Tibial artery (tissue), 4 donors: ENCODE results near the gene MALRD1.

Experiments
- DNase-seq, 2 donors: peaks; one replicate each; pipeline ENCODE4 v3.0.0-alpha.2; 2019
- H3K27ac ChIP-seq, 2 donors: fragments of 200-600 bp; sonication (generic) in 1 of 2; 1 replicate in 1 of 2; 2 replicates in 1 of 2; pipeline ENCODE4 v1.5.1; 2018 to 2019; ENCODE audit warnings: mild to moderate bottlenecking in 1 of 2
- H3K27me3 ChIP-seq, 2 donors: fragments of 200-600 bp; sonication (generic) in 1 of 2; one replicate each; pipeline versions ENCODE4 v1.5.1 to v1.6.0; 2016 to 2019
- H3K36me3 ChIP-seq, 3 donors: fragments of 200-600 bp; sonication (generic) in 2 of 3; one replicate each; pipeline ENCODE4 v1.5.1; 2016 to 2019; ENCODE audit warnings: mild to moderate bottlenecking in 2 of 3
- H3K4me1 ChIP-seq, 4 donors: fragments of 200-600 bp; sonication (generic) in 2 of 4; 1 replicate in 3 of 4; 2 replicates in 1 of 4; pipeline ENCODE4 v1.5.1; 2016 to 2019
- H3K4me3 ChIP-seq, 2 donors: fragments of 200-600 bp; sonication (generic) in 1 of 2; 1 replicate in 1 of 2; 2 replicates in 1 of 2; pipeline ENCODE4 v1.5.1; 2018 to 2019; ENCODE audit warnings: mild to moderate bottlenecking in 2 of 2
- H3K9me3 ChIP-seq, 3 donors: fragments of 200-600 bp; sonication (generic) in 1 of 3; one replicate each; pipeline ENCODE4 v1.5.1; 2016 to 2019
- CTCF ChIP-seq, 2 experiments: fragments of 200-600 bp in 1 of 2; fragments of 450-650 bp in 1 of 2; IDR thresholded peaks; one replicate each; pipeline ENCODE4 v1.5.1; 2017 to 2019; ENCODE audit warnings: antibody characterized with exemption in 2 of 2, mild to moderate bottlenecking in 1 of 2, moderate library complexity in 1 of 2
- intact Hi-C: fragments of 100-400 bp; cut with DNase I; formaldehyde crosslinking; loops from one replicate; pipeline ENCODE4 v1.15.0; 2023; ENCODE audit warnings: low total_unique reads

Gene MALRD1

GRCh38 chr10:19576576-19576975 lies 528.0 kb downstream of the MALRD1 start:
- H3K4me3 ChIP-seq = no peak overlapping the region
- H3K36me3 ChIP-seq = no peaks in the 10 kb centered on the region
- H3K9me3 ChIP-seq = no peaks in the 10 kb centered on the region
- H3K4me1 ChIP-seq = peaks cover 0 to 28% (median 4%) of the 10 kb centered on the region in 4 donors
- intact Hi-C loops = no loop called here
- no peak for TF ChIP-seq CTCF (IDR thresholded peaks at IDR 0.05)
- DNase-seq = no peak
- H3K27me3 ChIP-seq = no peaks in the 10 kb centered on the region
- H3K27ac ChIP-seq = no peak overlapping the region

- intact Hi-C loops = no loop called here
- Histone ChIP-seq H3K27me3 (no peaks in the 10 kb centered on the region), H3K27ac (peak overlapping the region; percentile 2 to 50), H3K9me3 (no peaks in the 10 kb centered on the region), H3K36me3 (no peaks in the 10 kb centered on the region), H3K4me3 (no peak overlapping the region), H3K4me1 (peaks cover 0 to 20% (median 4%) of the 10 kb centered on the region in 4 donors)
- DNase-seq = no peak
- TF ChIP-seq CTCF (IDR thresholded peaks at IDR 0.05) = no peak
Measured at GRCh38 chr10:19577381-19577780, 528.8 kb downstream of the MALRD1 start.

DNA sequence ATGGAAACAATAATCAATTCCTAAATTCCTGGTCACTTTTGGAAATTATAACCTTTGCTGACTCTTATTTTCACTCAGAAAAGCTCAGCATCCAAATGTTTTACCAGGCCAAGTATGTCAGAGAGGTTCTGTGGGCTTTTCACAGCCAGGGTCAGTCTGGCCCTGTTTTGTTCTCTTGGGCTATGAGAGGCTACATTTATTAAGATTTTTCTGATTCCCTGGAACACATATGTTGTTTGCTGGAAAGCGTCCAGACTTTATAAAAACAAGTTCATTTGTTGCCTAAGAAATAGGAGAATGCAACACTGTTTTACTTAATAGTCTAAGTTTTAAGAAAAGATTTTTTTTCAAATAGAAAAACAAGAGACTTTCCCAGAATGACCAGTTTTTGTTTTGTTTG lies 529.2 kb downstream of the MALRD1 start:
- H3K4me3 ChIP-seq = no peak overlapping the region

GRCh38 chr10:19578571-19578970 lies 530.0 kb downstream of the MALRD1 start:
- intact Hi-C loops = no loop called here

More for the DNA sequence above, 529.2 kb downstream of the MALRD1 start:
- Histone ChIP-seq H3K27me3 (no peaks in the 10 kb centered on the region), H3K36me3 (no peaks in the 10 kb centered on the region), H3K4me1 (peaks cover 0 to 17% (median 4%) of the 10 kb centered on the region in 4 donors), H3K27ac (peak overlapping the region; percentile 2 to 50), H3K9me3 (no peaks in the 10 kb centered on the region)
- intact Hi-C loops = no loop called here
- TF ChIP-seq CTCF (IDR thresholded peaks at IDR 0.05) = no peak
- no peak for DNase-seq

DNA sequence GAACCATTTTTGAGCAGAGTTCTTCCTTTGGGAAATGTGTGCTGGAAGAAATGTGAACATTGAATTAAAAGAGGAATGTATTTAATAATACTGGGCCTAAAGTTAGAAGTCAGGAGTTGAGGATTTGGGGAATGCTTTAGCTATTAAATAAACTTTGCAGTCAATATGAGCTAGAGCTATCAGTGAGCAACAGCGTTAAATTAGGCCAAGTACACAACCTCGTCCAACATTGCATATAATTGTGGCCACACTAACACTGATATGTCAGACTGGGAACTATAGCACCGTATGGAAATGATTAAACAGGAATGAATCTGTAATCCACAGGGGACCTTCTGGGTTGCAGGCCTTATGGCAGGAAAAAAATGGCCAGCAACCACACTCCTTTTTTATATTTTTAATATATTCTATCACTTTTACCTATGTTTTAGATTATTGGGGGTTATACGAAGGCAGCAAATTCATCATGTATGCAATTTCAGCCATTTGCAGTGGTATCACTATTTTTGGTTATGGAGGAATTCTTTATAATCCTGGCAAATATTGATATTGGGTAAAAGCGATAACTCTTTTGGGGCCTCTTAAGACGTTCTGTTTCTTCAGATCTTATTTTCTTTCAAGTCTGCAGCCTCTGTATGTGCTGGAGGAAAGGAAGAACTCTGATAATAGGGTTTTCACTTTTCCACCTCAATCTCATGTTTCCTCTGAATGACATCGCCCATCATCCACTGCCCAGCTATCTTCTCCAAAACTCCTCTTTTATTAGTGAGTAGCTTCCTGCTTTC lies 531.4 kb downstream of the MALRD1 start:
- no peak overlapping the region for H3K4me3 ChIP-seq
- no peaks in the 10 kb centered on the region for H3K27me3 ChIP-seq
- no peak for TF ChIP-seq CTCF (IDR thresholded peaks at IDR 0.05)
- no peaks in the 10 kb centered on the region for H3K9me3 ChIP-seq
- H3K4me1 ChIP-seq = peaks cover 0 to 17% (median 4%) of the 10 kb centered on the region in 4 donors
- DNase-seq = no peak
- no peak overlapping the region for H3K27ac ChIP-seq
- H3K36me3 ChIP-seq = no peaks in the 10 kb centered on the region
- intact Hi-C loops = no loop called here

More at GRCh38 chr10:19578571-19578970, 530.0 kb downstream of the MALRD1 start:
- no peak for DNase-seq
- TF ChIP-seq CTCF (IDR thresholded peaks at IDR 0.05) = no peak
- Histone ChIP-seq H3K27me3 (no peaks in the 10 kb centered on the region), H3K27ac (peak overlapping the region in 1 of 2 donors; percentile 50), H3K36me3 (no peaks in the 10 kb centered on the region), H3K4me1 (peaks cover 0 to 17% (median 4%) of the 10 kb centered on the region in 4 donors), H3K9me3 (no peaks in the 10 kb centered on the region), H3K4me3 (no peak overlapping the region)
